Measurements from ENCODE around the gene AFAP1.
A peak's percentile ranks its signal among the peaks of the same experiment; 100 is the strongest.

The AFAP1 gene

GRCh38 chr4:7890635-7891393 lies 48.8 kb downstream of the AFAP1 start:
- DNase-seq, result no peak

DNA sequence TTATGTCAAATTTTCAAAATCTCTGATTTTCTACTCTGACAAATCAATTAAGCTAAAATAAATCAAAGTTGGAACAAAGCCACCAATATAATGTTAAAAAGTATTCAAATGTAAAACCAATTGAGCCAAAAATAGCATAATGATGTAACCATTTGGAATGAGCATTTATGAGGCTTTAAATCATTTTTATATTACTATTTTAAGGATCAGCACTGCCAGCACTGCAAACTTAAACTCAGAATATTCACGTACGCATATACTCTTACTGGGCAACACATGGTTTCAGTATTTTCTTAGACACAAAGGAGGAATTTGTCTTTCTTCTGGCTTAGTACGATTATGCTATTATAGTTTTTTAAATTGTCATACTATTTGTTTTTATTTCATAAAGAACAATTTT lies 52.2 kb downstream of the AFAP1 start:
- DNase-seq, result no peak

DNA sequence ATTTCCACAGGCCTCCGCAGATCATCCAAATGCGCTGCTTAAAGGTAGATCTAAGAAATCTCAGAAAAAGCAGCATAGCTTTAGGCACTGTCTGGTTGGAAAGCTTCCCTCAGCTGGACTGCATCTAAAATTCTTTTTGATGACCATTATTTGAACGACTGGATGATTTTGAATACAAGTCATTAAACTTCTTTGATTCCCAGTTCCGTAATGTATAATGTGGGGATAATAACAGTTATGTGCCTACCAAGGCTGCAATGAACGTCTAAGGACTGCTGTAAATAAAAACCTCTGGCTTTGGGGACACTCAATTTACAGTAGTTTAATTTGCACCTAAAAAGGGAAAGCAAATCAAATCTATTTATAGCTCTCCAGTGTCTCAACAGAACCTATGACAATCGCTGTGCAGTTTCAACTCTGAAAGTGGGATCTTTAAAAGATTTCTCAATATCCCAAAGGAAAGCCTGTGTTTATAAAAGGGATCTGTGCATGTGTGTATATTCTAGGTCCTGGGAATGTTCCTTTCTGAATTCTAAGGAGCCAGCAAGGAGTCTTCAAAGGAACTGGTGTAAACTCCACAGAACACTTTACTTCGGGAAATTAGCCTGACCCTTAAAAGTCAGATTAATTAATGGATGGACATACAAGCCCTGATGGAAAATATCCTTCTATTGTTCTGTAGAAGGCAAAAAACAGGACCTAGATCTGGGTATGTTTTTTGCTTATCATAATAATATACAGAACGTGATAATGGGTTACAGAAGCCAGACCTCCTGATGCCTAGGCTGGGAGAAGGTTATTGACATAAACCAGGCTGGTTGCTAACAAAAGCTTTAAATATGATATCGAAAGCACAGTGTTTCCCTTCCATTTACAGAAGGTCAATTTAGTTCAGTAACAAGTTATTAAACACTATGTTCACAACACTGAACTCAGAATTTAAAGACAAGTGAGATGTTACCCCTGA lies 53.4 kb downstream of the AFAP1 start:
- no peak for DNase-seq

DNA sequence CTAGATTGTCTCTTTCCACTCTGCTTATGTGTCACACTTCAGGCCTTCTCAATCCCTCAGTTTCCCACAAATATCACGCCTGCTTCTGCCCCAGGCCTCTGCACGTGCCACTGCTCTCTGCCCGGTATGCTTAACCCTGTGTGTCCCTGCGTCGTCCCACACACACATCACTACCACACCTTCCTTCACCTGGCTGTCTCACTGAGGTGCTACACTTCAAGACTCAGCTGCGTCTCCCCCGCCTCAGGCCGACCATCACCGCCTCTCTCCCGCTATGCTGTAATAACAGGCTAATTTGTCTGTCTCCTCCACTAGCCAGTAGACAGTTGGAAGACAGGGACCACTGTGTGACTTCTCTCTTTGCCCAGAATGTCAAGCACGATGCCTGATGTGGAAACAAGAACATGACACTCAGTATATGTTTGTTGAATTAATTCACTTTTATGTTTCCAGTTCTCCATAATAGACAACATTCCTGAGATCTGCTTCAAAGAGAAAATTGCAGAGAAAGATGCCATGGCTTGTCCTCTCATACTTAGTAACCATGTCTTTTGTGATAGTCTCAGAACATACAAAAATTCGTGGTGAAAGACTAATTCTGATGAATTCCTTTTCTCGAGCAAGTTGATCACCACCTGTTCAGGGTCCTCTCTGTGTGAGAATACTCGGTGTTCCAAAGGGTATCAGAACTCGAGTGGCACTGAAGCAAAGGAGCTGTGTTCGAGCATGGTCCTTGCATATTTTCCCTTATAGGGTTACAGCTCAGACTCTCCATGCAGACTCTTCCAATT lies 54.2 kb downstream of the AFAP1 start:
- no peak for DNase-seq

GRCh38 chr4:7880683-7881082 lies 59.0 kb downstream of the AFAP1 start:
- DNase-seq, result no peak

- no peak for DNase-seq
Observed at GRCh38 chr4:7879127-7879526, 60.5 kb downstream of the AFAP1 start.

GRCh38 chr4:7878323-7878722 lies 61.3 kb downstream of the AFAP1 start:
- DNase-seq, result no peak

DNA sequence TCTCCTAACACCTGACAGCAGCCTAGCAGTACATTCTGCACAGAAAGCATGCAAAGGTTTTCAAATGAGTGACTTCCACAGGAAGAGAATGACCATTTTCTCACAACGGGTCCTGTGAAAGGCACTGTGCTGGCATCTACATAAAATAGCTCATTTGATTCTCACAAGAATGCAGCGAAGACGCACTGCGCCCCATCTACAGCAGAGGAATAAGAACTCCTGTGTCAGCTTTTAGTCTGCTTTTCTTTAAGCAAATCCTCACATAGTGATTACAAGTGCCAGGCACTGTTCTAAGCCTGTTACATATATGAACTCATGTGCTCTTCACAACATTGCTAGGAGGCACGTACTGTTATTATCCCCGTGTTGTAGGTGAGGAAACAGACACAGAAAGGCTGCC lies 62.5 kb downstream of the AFAP1 start:
- no peak for DNase-seq

- DNase-seq, result peak; percentile 13
Observed at GRCh38 chr4:7876201-7876875, 63.3 kb downstream of the AFAP1 start.

GRCh38 chr4:7874838-7875237 lies 64.8 kb downstream of the AFAP1 start:
- DNase-seq, result no peak

DNA sequence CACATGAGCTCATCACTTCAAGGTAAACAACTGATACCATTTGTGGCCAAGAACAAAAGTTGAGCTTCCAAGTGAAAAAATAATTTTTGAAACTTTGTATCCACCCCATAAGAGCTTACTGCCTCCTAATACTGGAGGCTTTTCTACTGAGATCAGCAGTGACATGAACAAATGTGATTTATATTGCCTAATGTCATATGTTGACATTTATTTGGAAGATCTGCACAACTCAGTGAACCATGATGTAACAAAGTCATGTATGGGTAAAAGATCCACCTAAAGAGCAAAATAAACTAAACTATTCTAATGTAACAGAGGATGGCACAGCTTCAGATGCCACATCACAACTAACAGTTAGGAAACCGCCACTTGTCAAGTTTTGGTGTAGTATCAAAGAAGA lies 65.8 kb downstream of the AFAP1 start:
- DNase-seq, result no peak

GRCh38 chr4:7872264-7872771 lies 67.3 kb downstream of the AFAP1 start:
- DNase-seq, result no peak

GRCh38 chr4:7871356-7871755 lies 68.3 kb downstream of the AFAP1 start:
- DNase-seq, result no peak

DNA sequence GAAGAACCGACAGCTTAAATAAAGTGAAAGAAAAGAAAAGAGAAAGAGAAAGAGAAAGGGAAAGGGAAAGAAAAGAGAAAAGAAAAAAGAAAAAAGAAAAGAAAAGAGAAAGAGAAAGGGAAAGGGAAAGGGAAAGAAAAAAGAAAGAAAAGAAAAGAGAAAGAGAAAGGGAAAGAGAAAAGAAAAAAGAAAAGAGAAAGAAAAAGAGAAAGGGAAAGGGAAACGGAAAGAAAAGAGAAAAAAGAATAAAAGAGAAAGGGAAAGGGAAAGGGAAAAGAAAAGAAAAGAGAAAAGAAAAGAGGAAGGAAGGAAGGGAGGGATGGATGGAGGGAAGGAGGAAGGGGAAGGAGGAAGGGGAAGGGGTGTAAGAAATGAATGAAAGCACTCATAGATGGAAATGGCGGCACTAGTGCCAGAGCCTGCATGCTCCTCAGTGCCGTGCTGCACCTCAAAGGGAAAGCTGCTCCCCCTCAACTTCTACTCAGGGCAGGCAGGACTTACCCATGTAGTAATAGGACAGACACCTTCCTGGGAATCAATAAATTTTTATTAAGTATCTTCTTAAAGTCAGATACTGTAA lies 70.7 kb downstream of the AFAP1 start:
- DNase-seq, result no peak

- DNase-seq, result no peak
Observed at GRCh38 chr4:7868436-7868775, 71.3 kb downstream of the AFAP1 start.

GRCh38 chr4:7867701-7868435 lies 71.8 kb downstream of the AFAP1 start:
- DNase-seq, result no peak

- no peak for DNase-seq
Observed at GRCh38 chr4:7867191-7867590, 72.5 kb downstream of the AFAP1 start.

GRCh38 chr4:7865533-7865932 lies 74.1 kb downstream of the AFAP1 start:
- DNase-seq, result no peak

- DNase-seq, result no peak
Observed at GRCh38 chr4:7864685-7865084, 75.0 kb downstream of the AFAP1 start.

- DNase-seq, result no peak
Observed at GRCh38 chr4:7863911-7864681, 75.6 kb downstream of the AFAP1 start.

Data from T-helper 9 cell (primary cell).